Endothelial cell (in vitro differentiated cells): ENCODE results near the gene TAF3. TPM values are rescaled to one million over a fixed set of nuclear protein-coding genes. Genes with fewer than 3 reads are reported as not detected.

Source experiments
- DNase-seq: peaks from one replicate; pipeline ENCODE4 v3.0.0; 2021; ENCODE audit warnings: low spot score
- H3K27ac Mint-ChIP-seq: one replicate; pipeline ENCODE4 v1.8.0; 2021; ENCODE audit warnings: mixed read lengths, inconsistent platforms; ENCODE audit not compliant: unreplicated experiment
- H3K27me3 Mint-ChIP-seq: one replicate; pipeline ENCODE4 v1.8.0; 2021; ENCODE audit warnings: mild to moderate bottlenecking, moderate library complexity, mixed read lengths, inconsistent platforms; ENCODE audit not compliant: unreplicated experiment
- H3K36me3 Mint-ChIP-seq: one replicate; pipeline ENCODE4 v1.8.0; 2021; ENCODE audit warnings: mild to moderate bottlenecking, low read depth, mixed read lengths, inconsistent platforms; ENCODE audit not compliant: unreplicated experiment
- H3K4me1 Mint-ChIP-seq: one replicate; pipeline ENCODE4 v1.8.0; 2021; ENCODE audit warnings: mild to moderate bottlenecking, mixed read lengths, inconsistent platforms; ENCODE audit not compliant: unreplicated experiment
- H3K4me3 Mint-ChIP-seq: one replicate; pipeline ENCODE4 v1.8.0; 2021; ENCODE audit warnings: mild to moderate bottlenecking, mixed read lengths, inconsistent platforms; ENCODE audit not compliant: unreplicated experiment
- H3K9me3 Mint-ChIP-seq: one replicate; pipeline ENCODE4 v1.8.0; 2021; ENCODE audit warnings: mixed read lengths, inconsistent platforms; ENCODE audit not compliant: unreplicated experiment
- CTCF ChIP-seq: fragments of 200-600 bp; sonication (generic); IDR thresholded peaks from one replicate; pipeline ENCODE4 v1.5.0; 2021; ENCODE audit warnings: antibody characterized with exemption; ENCODE audit not compliant: unreplicated experiment
- total RNA-seq: library from RNA; stranded (reverse); fragmentation: NEBNext Ultra II Directional; extraction: Animal tissue kit (Norgen Biotek cat#: 25700); gene quantifications from one replicate; pipeline ENCODE4 v1.2.1, GENCODE V29; 2021; ENCODE audit not compliant: unreplicated experiment

The TAF3 gene
- total RNA-seq, 1 donor from 2014 or later, result 12.4 TPM

GRCh38 chr10:7881119-7881518 lies 62.8 kb downstream of the TAF3 start:
- H3K9me3 Mint-ChIP-seq, result no peaks in the 10 kb centered on the region
- DNase-seq, result no peak
- H3K27ac Mint-ChIP-seq, result no peak overlapping the region
- no peaks in the 10 kb centered on the region for H3K27me3 Mint-ChIP-seq
- no peaks in the 10 kb centered on the region for H3K36me3 Mint-ChIP-seq
- H3K4me3 Mint-ChIP-seq, result no peak overlapping the region
- H3K4me1 Mint-ChIP-seq, result no peaks in the 10 kb centered on the region
- no peak for TF ChIP-seq CTCF

GRCh38 chr10:7886056-7886455 lies 67.8 kb downstream of the TAF3 start:
- Mint-ChIP-seq H3K27me3 (no peaks in the 10 kb centered on the region), H3K36me3 (no peaks in the 10 kb centered on the region), H3K9me3 (no peaks in the 10 kb centered on the region), H3K27ac (no peak overlapping the region), H3K4me1 (no peaks in the 10 kb centered on the region), H3K4me3 (no peak overlapping the region)
- no peak for TF ChIP-seq CTCF
- DNase-seq, result no peak

DNA sequence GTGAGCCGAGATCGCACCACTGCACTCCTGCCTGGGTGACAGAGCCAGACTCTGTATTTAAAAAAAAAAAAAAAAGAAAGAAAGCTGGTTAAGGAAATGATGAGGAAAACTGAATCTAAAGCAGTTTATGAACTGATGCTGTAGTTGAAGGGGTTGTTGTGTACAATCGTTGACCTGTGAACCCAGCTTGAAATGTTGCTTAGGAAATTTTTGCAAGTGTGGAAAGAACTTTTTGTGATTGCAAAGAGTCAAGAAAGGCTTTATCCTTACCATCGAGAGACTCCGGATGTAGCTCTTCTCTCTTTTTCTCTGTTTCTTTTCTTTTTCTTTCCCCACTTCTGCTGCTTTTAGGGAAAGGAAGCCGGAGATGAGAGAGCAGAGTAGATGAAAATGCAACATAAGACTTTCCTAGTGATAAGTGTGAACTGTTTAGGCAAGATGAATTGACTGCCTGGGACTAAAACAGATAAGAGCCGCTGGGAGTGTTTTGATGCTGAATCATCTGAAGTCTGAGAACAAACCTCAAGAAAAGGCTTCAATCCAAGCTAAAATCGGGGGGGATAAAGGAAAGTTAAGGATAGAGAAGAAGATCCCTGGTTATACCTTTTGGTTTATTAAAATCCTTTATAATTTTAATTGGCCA lies 69.0 kb downstream of the TAF3 start:
- Mint-ChIP-seq H3K36me3 (no peaks in the 10 kb centered on the region), H3K4me3 (no peak overlapping the region), H3K4me1 (no peaks in the 10 kb centered on the region), H3K9me3 (no peaks in the 10 kb centered on the region), H3K27ac (no peak overlapping the region), H3K27me3 (no peaks in the 10 kb centered on the region)
- TF ChIP-seq CTCF, result no peak
- DNase-seq, result no peak

DNA sequence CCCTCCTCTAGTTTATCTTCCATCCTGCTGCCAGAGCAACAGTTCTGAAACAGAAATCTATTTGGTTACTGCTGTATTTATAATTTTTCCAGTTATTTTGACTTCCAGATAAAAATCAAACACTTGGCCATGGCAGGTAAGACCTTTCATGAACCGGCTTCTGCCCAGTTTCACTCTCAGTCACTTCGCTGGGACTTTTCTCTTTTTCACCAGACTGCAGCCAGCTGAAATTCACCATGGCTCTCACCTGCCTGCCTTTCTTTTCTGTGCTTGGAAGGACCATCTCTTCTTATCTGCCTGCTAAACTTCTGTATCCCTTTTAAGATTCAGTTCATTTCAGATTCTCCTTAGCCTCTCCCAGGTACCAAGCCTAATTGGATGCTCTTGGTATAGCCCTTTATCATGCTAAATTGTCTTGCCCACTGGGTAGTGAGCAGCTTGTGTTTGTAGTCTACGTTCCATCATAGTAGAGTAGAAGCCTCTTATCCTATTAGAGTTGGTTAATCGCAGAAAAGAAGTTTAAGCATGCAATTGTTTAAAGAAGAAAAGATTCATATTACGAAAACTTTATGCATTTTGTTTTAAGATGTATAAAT lies 71.7 kb downstream of the TAF3 start:
- DNase-seq, result no peak
- H3K27ac Mint-ChIP-seq, result no peak overlapping the region
- TF ChIP-seq CTCF, result no peak

DNA sequence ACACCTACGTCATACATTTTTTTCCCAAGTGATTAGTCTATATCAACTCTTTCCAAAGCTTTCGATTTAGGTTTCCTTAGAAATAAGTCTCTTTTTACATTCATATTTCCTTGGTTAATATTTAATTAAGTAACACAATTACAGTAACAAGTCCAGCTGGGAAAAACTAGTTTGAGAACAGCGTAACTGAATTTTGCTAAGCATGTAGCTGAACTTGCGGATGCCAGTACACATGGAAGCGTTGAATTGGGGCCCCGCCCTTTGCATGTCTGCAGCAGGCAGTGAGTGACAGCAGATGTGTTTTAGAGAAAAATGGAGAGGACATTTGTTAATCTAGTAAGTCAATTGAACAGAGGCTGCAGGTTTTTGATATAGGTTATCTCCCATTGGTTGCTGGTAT lies 72.5 kb downstream of the TAF3 start:
- Mint-ChIP-seq H3K4me1 (no peaks in the 10 kb centered on the region), H3K27ac (no peak overlapping the region)

More for the DNA sequence above, 71.7 kb downstream of the TAF3 start:
- no peak overlapping the region for H3K4me3 Mint-ChIP-seq
- no peaks in the 10 kb centered on the region for H3K4me1 Mint-ChIP-seq
- no peaks in the 10 kb centered on the region for H3K27me3 Mint-ChIP-seq
- H3K36me3 Mint-ChIP-seq, result no peaks in the 10 kb centered on the region
- H3K9me3 Mint-ChIP-seq, result no peaks in the 10 kb centered on the region

More for the DNA sequence above, 72.5 kb downstream of the TAF3 start:
- Mint-ChIP-seq H3K36me3 (no peaks in the 10 kb centered on the region), H3K27me3 (no peaks in the 10 kb centered on the region), H3K9me3 (no peaks in the 10 kb centered on the region), H3K4me3 (no peak overlapping the region)
- no peak for TF ChIP-seq CTCF
- DNase-seq, result no peak
